Stimulated activated CD4-positive, alpha-beta T cell treated with anti-CD3 and anti-CD28 coated beads, Interleukin-1b, Interleukin-23, amount 100 ng/mL, for 48 hours (primary cell): ENCODE results near the gene PFKP.
"Not testable (repeated sequence)": the region's sequence is repeated elsewhere in the genome, so short reads cannot be mapped to it uniquely, and the experiment has no call there.

ENCODE experiments used
- DNase-seq: peaks from one replicate; pipeline ENCODE4 v3.0.0-alpha.2; 2020

PFKP gene

DNA sequence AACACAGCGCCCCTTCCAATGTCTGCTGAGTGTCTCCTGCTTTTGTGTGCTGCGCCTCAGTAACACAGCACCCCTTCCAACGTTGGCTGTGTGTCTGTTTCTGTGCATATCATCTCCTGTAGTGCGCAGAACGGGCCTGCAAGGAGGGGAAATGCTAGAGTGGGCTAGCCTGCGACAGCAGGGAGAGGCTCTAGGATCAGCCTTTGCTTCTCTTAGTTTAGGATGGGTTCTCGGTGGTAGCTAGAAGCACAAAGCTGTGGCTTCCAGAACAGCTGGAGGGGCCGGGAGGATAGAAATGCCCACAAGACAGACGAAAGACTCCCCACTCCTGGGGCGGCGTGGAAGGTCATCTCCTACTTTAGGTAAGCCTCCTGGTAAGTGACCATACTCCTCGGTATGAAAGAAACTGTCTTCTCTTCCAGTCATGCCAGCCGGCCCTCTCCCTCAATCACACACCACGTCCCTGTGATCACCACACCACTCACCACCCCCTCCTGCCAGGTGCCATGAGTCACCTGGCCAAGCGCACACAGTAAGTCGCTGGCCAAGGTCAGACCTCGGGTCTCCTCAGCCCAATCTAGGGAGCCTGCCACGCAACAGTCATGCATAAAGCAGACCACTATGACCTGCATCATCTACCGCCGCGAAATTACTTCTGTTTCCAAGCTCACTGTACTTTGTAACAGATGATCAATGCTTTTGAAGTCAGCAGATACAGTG lies 100.4 kb downstream of the PFKP start:
- no peak for DNase-seq

DNA sequence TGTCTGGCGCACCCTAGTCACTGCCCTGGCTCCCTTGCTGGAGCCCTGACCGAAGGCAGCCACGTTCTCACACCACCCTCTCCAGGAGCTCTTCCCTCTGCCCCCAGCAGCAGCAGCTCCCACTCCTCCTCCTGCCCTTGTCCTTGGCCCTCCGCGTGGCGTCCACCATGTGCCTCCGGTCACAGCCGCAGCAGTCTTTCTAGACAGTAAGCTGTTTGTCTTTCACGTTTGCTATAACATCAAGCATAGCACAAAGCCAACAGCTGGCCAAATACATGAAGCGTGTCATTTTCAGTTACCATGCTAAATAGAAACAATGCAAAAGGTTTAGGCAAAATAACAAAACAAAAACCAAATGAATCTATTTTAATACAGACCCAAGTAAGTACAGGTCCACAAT lies 101.9 kb downstream of the PFKP start:
- no peak for DNase-seq

- DNase-seq, result no peak
These were observed 102.3 kb downstream of the PFKP start for GRCh38 chr10:3169673-3170072.

DNA sequence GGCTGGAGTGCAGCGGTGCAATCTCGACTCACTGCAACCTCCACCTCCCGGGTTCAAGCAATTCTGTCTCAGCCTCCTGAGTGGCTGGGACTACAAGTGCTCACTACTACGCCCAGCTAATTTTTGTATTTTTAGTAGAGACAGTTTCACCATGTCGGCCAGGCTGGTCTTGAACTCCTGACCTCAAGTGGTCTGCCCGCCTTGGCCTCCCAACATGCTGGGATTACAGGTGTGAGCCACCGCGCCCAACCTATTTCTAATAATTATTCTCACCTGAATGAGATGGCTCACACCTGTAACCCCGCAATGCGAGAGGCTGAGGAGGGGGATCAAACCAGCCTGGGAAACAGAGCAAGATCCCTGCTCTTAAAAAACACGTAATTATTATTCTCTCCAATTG lies 104.1 kb downstream of the PFKP start:
- DNase-seq, result not testable (repeated sequence)

GRCh38 chr10:3172081-3172445 lies 104.7 kb downstream of the PFKP start:
- no peak for DNase-seq

- peak; percentile 99 for DNase-seq
These were observed 105.3 kb downstream of the PFKP start, which contains the start of gene PITRM1 for GRCh38 chr10:3172446-3173170. Gene PITRM1 (minus strand): TSS chr10:3172782. CDS start chr10:3172772, 10 bp downstream.

DNA sequence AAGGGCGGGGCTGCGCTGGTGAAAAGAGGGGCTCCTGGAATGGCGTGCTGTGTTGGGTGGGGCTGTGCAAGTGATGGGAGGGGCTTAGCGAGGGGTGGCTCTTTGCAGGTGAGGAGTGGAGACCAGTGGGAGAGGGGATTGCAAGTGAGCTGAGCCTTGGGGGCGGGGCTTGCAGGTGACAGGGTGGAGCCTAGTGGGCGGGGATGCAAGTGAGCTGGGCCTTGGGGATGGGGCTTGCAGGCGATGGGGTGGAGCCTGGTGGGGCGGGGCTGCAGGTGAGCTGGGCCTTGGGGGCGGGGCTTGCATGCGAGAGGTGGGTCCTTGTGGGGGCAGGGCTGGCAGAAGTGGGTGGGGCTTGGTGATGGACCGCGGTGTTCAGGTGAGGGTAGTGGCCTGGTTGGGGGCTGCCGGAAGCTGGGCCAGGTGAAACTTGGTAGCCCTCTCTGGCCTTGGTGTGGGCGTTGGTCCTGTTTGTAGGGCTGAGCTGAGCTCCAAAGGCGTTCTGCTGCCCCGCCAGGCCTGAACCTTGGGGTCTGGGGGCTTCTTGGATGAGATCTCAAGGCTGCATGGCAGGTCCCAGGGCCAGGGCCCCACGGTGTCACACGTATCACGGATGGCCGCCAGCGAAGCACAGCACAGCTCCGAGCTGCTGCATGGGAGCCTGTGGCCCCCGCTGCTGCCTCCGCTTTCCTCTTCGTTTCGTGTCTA lies 106.0 kb downstream of the PFKP start:
- DNase-seq, result peak; percentile 87

- DNase-seq, result no peak
These were observed 110.7 kb downstream of the PFKP start for GRCh38 chr10:3178042-3178441.

GRCh38 chr10:3179174-3179573 lies 111.8 kb downstream of the PFKP start:
- no peak for DNase-seq

DNA sequence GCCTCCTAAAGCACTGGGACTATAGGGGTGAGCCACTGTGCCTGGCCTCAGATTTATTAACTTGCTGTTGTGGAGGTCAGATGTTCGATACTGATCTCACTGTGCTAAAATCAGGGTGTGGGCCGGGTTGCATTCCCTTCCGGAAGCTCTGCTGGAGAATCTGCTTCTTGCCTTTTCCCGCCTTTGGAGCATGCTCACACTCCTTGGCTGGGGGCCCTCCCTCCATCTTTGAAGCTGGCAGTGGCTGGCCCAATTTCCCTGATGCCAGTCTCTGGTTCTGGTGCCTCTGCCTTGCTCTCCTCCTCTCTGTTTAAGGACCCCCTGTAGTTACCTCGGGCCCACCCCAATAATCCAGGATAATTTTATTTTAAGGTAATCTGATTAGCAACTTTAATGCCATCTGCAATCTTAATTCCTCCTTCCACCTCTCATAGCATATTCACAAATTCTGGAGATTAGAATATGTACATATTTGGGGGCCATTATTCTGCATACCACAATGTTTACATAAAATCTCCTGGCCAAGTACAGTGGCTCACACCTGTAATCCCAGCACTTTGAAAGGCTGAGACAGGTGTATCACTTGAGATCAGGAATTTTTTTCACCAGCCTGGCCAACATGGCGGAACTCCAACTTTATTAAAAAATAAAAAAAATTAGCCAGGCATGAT lies 113.1 kb downstream of the PFKP start:
- no peak for DNase-seq

DNA sequence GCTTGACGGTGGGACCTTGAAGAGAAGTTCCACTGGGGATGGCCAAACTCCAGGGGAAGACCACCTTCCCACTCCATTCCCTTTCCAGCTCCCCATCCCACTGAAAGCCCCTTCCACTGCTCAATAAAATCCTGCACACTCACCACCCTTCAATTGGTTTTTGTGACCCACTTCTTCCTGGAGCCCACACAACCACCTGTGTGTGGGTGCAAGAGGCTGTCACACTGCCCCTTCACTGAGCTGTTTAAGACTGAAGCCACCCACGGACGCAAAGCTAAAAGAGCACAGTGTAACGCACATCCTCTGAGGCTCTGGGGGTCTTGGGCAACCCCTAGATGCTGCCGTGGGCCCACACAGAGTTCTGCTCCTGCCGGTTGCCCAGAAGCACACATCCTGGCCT lies 118.0 kb downstream of the PFKP start:
- DNase-seq, result no peak

DNA sequence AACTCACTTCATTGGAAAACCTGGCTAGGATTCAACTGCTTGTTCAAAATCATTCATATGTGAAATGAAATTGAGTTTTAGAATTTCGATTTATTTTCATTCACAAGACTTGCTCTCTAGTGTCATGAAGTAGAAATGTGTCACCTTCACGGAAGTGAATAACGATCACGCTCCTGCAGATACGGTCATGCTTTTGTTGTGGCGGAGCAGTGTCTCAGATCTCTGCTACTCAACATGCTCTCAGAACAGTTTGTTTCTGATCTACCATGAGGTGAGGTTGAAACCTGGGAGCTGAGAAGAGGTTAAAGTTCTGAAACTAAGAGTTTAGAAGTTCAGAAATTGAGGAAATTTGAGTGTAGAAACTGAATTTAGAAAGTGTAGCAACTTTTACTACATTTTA lies 119.0 kb downstream of the PFKP start:
- peak; percentile 71 for DNase-seq
